GM18867 (cell line): ENCODE data around the gene TPTE2.
"Not testable (repeated sequence)": the region's sequence is repeated elsewhere in the genome, so short reads cannot be mapped to it uniquely, and the experiment has no call there.

ENCODE experiments used
- ATAC-seq: cut with Tn5 transposase; IDR thresholded peaks from one replicate; pipeline ENCODE4 v1.9.1; 2021; ENCODE audit warnings: mild to moderate bottlenecking, moderate library complexity; ENCODE audit not compliant: unreplicated experiment

TPTE2 gene

DNA sequence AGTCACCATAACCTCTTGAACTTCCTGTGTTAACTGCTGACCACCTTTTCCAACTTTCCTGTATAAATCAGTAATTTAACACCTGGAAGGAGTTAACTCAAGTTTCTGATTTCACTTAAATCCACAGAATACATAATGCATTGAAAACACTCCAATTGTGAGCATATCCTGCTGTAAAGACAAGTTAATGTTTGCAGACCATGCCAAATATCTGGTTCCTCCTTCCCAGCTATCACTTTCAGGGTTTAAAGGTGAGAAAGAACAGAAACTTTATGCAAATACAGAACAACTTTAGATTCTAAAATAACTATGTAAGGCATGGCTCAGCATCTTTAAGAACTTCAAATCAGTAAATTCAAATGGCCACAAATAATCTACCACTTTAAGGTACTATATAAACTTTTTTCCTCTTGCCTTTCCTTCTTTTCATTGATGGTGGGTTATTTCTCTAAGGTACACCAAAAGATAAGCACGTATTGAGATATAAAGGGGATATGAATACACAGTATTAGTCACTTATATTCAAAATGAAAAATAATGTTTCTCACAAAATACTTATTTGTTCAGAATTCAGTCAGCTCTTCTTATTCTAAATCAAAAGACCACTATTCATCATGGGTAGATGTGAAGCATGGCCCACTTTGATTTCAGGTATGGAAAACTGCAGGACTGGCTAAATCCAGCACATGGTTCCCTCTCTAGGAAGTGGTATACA, 6.6 kb upstream of the TPTE2 start:
- peak; percentile 77 for ATAC-seq

DNA sequence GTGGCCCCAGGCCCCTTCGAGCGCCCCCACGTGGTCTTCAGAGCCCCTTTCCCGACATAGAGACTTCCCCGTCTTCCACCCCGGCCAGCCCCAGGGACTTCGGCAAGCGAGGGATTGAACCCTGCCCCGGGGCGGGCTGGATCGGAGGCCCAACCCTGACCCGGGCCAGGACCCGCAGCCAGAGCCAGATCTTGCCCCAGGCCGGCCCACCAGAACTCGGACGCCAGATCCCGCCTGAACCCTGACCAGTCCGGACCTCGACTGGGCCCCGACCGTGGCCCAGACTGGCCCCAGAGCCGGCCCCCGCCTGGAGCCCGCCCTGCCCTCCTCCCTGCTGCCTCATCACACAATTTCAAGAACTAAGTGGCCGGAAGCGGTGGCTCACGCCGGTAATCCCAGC, 253 bp upstream of the TPTE2 start:
- ATAC-seq, result no peak

DNA sequence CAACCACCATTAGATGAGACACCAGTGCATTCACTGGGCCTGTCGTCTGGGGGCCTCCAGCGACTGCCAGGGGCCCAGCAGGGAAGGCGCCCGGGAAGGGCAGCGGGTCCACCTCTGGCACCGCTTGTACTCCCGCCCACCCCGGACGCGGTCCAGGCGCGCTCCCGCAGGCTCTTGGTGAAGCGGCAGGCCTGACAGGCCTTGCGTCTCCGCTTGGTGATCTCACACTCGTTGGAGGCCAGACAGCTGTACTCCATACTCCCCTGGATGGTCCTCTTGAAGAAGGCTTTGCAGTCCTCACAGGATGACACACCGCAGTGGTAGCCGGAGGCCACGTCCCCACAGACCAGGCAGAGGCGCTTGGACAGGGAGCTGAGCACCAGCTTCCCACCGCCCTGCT, 660 bp downstream of the TPTE2 start:
- ATAC-seq, result not testable (repeated sequence)

DNA sequence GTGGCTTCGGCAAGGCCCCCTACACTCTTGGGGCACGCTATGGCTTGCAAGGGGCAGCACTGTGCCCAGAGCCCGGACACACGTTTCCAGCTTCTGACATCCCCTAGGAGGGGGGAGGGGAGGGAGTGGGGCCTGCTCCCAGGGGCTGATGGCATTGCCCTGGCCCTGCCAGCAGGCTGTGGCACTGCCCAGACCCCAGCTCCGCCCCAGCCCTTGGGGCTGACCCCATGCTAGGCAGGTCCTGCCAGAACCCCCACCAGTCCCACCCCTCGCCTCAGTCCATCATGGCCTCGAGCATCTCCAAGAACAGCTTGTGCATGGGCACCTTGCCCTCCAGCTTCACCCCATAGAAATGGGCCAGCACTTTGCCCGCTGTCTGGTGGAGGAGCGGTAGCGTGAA, 1.6 kb downstream of the TPTE2 start:
- not testable (repeated sequence) for ATAC-seq

DNA sequence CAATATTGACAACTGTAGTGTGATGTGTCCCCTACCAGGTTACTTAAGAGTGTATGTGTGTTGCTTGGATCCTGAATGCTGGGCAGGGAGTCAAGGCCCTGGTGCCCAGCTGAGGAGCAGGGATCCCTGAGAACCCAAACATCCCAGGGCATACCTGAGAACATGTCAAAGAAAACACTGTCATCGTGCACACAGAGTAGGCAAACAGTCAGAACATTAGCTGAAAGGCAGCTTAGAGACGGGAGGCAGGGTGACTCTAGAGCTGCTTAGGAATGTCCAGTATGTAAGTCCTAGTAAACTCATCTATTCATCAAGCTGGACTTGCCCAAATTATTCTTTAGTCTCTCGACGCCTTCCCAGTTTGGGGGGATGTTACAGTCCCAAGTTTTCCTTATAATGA, 4.0 kb downstream of the TPTE2 start:
- ATAC-seq, result not testable (repeated sequence)

DNA sequence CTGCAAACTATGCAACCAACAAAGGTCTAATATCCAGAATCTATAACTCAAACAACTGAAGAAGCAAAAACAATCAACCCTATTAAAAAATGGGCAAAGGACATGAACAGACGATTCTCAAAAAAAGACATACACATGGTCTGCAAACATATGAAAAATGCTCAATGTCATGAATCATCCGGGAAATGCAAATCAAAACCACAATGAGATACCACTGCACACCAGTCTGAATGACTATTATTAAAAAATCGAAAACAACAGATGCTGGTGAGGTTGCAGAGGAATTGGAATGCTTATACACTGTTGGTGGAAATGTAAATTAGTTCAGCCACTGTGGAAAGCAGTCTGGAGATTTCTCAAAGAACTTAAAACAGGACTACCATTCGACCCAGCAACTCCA, 12.1 kb downstream of the TPTE2 start:
- ATAC-seq, result not testable (repeated sequence)

DNA sequence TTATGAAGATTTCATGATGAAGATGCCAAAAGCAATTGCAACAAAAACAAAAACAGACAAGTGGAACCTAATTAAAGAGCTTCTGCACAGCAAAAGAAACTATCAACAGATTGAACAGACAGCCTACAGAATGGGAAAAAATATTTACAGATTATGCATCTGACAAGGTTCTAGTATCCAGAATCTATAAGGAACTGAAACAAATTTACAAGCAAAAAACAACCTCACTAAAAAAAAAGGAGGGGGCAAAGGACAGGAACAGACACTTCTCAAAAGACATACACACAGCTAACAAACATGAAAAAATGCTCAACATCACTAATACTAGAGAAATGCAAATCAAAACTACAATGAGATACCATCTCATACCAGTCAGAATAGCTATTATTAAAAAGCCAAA, 35.7 kb downstream of the TPTE2 start:
- peak; percentile 67 for ATAC-seq

DNA sequence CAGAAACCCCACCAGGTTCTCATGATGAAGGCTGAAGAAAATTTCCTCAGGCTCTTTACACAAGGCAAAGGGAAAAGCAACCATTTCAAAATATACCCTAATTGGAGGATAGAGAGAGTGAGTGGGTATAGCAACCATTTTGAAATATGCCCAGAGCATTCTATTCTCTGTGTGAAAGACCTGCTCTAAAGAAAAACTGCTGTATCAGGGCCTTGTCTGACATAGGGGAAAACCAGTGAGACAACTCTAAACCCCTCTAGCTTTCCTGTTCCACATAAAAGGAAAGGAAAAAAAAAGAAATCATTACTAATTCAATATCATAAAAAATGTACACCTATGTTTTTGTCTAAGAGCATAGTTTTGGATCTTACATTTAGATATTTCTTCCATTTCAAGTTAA, 42.3 kb downstream of the TPTE2 start:
- ATAC-seq, result no peak

DNA sequence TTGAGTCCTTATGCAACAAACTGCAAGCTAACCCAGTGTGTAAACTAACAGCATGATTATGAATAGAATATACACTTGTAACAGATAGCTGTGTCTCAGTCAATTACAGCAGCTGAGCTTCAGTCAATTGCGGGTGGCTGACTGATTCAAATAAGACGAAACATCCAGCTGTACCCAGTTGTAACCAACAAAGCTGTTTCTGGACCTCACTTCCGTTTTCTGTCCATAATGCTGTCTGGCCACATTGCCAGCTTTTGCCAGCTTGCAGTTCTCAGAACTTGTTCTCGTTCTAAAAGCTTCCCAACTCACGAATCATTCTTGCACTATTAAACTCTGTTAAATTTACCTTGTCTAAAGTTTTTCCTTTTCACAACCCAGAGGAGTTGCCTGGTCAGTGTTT, 53.7 kb downstream of the TPTE2 start:
- peak; percentile 97 for ATAC-seq

DNA sequence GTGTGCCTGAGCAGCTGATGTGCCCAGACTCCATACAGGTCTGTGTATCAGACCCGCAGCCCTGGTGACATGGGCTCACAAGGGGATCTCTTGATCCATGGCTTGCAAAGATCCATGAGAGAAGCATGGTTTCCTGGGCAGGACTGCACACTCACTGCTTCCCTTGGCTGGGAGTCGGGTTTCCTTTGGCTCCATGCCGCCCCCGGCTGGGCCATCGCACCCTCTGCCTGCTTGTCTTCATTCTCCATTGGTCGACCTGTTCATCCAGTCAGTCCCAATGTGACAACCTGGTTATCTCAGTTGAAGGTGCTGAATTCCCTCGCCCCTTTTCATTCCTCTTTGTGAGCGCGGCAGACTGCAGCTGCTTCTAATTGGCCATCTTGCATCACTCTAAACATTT, 101.2 kb downstream of the TPTE2 start:
- ATAC-seq, result not testable (repeated sequence)

DNA sequence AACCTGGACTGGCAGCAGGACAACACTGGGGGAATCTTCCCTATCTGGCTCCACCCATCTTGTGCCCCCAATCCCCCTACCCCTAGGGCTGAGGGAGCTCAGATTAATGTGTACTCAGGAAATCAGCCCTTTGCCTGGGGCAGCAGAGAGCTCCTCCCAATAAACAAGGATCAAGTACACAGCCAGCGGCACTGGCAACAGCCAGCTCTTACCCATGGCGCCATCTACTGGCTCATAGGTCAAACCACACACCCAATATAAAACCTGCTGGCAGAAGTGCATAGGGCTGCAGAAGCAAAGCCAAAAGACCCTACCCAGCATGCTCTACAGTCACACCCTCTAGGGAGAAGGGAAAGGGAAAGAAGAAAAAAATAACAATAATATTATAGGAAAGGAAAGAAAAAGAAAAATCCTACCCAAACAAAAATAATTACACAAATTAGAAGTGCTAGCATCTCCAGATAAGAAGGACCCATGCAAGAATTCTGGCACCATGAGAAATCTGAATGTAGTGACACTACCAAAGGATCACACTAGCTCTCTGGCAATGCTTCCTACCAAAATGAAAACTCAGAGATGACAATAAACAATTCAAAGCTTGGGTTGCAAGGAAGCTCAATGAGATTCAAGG, 122.2 kb downstream of the TPTE2 start:
- ATAC-seq, result not testable (repeated sequence)

DNA sequence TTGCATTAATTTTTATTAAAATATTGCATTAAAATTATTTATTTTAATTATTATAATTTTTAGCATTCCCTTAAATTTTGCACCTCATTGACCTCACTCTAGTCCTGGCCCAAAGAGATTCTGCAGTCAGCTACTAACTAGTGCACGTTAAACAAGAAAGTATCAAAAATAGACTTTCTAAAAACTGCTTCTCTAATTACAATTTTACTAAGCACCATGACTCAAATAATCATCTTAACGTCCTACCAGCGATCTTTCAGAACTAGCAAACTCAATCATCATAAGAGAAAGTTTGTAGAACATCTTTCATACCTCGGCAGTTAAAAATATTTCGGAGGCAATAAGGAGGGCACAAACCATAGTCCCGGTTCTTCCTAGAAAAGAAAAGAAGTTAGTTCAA, 123.6 kb downstream of the TPTE2 start:
- not testable (repeated sequence) for ATAC-seq

DNA sequence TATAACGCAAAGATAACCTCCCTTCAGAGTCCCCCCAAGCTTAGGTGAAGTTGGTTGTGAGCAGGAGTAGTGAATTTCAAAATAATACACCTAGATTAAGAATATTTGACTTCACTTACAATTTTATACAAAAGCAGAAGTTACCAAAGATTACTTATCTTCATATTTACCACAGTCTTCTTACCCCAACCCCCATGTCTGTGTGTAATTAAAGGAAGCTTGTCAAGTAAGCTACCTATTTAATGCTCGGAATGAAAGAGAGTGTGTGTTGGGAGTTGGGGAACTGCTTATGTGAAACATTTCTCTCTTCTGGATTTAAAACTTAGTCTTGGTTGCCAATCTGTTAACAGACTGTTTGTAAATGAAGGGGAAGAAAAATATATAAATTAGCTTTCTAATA, 139.1 kb downstream of the TPTE2 start:
- ATAC-seq, result not testable (repeated sequence)

DNA sequence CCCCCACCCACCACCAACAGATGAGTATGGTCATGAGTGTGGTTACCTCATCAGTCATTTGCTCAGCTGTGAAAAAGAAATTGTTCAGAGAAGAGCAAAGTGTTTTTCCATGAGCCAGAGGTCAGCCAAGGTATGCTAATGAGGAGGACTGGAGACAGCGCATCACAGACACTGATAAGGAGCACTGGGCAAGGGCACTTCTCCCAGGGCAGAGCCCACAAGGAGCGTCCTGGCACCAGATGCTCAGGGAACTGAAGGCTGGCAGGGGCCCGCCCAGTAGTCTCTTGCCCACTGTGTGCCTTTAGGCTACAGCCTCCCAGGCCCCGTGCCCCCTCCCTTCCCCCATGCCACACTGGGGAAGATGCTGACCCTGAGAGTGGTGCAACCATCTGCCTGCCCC, 148.8 kb downstream of the TPTE2 start:
- ATAC-seq, result not testable (repeated sequence)

DNA sequence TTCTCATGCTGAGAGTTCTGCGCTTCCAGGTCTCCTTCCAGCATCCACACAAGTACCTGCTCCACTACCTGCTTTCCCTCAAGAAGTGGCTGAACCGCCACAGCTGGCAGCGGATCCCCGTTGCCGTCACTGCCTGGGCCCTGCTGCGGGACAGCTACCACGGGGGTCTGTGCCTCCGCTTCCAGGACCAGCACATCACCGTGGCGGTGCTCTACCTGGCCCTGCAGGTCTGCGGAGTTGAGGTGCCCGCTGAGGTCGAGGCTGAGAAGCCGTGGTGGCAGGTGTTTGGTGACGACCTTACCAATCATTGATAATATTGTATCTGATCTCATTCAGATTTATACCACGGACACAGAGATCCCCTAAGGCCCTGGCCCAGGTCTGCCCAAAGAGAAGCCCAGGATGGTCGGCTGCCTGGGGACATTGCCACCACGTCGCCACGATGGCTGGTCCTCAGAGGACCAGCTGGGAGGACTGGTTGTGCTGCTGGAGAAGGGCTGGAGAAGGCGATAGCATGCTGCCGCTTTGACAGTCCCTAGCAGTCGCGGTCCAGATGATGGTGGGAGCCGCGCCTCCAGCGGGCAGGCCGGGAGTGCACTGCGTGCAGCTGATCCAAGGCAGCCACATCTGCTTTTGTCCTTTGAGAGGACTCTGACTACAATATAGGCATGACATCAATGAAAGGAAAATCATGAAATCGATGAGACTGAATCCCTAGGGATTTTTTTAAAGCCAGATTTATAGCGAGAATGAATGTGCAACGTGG, 178.4 kb downstream of the TPTE2 start:
- ATAC-seq, result not testable (repeated sequence)

DNA sequence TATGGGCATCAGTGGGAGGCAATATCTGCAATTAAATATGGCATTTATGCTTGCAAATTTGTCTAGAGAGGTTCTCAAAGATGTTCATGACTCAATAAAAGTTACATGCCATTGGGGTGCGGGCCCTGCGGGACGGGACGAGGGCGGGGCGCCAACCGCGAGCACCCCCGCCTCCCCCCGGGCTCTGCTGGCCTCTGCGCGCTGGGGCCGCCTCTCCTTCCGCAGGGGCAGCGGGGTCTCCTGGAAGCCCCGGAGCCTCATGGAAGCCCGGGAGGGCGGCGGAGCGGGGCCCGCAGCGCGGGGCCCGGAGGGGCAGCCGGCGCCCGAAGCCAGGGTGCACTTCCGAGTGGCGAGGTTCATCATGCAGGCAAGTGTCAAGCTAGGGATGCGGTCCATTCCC, 179.2 kb downstream of the TPTE2 start:
- no peak for ATAC-seq
